ENCODE measurements around the gene INPP5A.
A peak's percentile ranks its signal among the peaks of the same experiment; 100 is the strongest.

INPP5A gene

DNA sequence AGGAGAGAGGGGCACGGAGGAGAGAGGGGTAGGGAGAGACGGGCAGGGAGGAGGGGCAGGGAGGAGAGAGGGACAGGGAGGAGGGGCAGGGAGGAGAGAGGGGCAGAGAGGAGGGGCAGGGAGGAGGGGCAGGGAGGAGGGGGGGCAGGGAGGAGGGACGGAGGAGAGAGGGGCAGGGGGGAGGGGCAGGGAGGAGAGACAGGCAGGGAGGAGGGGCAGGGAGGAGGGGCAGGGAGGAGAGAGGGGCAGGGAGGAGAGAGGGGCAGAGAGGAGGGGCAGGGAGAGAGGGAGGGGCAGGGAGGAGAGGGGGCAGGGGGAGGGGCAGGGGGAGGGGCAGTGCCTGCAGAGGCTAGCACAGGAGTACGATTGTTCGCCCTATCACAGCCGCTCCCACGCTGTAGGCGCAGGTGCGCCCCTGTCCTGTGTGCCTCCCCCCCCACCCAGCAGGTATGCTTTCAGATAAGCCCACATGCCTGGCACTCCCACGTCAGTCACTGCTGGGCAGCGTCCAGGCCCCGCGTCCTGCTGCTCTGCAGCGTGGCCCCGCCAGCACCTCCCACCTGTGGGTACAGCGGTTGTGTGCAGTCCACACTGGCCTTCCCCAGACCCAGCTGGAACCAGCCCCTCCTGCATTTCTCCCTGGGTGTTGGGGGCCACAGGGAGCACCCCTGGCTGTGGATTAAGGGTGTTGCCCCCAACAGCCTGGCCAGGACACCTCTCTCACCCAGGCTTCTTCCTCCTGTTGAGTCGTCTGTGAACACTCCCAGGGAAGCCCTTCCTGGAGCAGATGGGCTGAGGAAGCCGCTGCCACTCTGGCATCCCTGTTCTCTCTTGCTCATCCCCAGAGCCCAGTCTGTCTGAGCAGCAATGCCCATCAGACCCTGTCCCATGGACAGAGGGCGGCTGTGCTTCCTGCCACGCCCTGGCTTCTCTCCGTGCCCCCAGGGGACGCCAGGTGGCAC is 237.6 kb downstream of the INPP5A start:
- DNase-seq: peak in 4 of 10 donors; percentile 47 to 89 (median 72)
- intact Hi-C loops (cut with DNase I): loop anchor here (2.0 kb wide), 1 partner anchor 36 kb away; no protein-coding TSS in a partner anchor

DNA sequence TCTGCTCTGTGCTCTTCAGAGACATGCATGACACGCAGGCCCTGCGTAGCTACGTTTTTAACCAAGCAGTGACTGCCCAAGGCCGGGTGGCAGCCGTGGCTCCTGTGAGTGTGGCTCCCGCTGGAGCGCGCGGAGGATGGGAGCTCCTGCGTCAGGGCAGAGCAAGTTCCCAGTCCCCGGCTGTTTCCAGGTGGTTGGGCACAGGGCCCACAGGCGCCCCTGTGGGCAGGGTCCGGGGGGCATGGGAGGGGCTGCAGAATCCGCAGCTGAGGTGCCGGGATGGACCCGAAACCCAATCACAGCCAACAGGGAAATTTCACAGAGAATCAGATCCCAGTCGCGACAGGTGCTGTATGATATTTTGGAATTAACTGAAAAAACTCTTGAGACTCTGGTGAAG is 238.6 kb downstream of the INPP5A start:
- no peak for DNase-seq
- intact Hi-C loops (cut with DNase I): no loop called here

DNA sequence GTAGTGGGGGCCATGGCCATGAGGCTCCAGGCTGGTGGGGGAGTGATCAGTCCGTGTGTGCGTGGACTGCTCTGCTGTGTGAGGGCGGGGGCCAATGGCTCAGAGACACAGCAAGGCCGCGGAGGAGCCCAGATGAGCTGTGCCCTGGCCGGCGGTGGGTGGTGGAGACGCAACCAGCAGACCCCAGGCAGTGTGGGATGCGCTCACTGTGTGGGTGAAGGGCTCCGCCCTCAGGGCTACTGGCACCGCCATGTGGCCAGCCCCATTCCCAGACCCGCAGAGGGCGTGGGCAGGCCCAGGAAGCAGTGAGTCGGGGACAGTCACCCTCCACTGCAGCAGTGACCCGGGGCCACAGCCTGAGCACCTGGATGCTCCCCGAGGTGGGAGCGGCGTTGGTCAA is 239.2 kb downstream of the INPP5A start:
- intact Hi-C loops (cut with DNase I): no loop called here
- DNase-seq: no peak

DNA sequence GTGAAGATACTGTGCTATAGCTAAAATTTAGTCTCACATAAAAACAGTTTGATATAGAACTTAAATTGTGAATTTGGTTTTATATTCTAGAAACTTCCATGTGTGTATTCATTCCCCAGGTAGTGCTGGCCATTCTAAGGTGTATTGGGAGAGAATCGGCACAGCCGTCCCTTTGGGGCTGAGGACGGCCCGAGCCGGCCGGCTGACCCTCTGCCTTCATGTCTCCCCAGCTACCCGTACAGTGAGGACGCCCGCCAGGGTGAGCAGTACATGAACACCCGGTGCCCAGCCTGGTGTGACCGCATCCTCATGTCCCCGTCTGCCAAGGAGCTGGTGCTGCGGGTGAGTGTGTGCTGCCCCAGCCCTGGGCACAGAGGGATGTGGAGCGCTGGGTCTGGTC is 239.9 kb downstream of the INPP5A start:
- DNase-seq: no peak
- intact Hi-C loops (cut with DNase I): no loop called here

DNA sequence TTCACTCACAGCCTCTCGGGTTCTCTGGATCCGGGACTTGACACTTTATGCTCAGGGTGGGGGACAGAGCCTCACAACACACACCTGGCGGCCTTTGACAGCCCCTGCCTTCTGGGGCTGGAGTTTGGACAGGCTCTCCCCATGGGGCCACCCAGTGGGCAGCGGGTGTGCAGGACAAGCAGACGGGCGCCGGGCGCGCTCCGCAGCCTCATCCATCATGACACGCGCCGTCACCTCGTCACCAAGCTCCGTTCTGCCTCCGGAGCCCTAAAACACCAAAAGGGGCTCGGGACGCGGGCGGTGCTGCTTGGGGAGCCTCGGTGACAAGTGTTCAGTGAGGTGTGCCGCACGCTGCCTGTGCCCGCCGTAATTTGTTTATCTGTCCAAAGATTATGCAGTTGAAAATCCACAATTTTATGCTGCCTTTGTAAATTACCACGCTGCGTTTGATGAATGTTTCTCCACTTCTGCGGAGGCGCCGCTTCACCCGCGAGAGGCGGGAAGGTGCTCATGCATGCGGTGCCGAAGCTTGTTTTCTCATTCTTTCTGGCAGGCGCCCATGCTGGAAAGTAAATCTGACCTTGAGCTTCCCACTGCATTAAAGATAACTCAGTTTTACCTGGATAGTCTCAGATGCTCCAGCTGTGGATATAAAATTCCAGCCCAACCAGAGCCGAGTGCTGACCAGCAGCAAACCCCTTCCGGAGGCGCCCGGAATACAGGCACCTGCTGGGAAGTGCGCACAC is 242.1 kb downstream of the INPP5A start:
- intact Hi-C loops (cut with DNase I): no loop called here
- DNase-seq: no peak

DNA sequence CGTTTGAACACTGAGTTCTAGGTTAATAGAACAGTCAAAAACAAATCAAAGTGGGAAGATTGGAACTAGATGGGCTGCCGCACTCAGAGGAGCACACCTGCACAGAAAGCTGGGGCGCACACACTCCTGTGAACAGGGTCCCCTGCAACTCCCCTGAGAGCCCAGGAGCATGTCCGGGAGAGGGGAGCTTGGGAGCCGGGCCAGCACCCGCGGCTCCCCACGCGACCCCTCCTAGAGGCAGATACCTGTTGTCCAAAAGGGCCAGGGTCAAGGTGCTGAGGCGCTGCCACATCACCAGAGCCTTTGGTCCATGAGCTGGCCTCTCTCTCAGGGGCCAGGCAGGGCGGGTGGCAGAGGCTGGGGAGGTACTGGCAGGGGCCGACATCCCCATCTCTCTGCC is 242.8 kb downstream of the INPP5A start:
- intact Hi-C loops (cut with DNase I): no loop called here
- no peak for DNase-seq

DNA sequence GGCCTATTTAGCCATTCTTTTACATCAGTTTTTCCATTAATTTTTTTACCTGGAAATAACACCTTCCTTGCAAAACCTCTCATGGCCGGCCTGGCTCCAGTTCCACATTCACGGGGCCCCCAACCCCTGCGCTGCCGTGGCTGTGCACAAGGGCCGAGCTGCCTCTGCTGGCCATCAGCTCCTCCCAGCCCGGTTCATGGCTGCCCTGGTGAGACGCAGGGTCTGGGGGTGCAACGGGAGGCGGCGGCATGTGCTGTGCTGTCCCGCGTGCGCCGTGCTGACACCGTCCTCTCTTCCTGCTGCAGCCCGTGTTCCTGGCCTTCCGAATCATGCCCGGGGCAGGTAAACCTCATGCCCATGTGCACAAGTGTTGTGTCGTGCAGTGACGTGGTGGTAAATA is 244.0 kb downstream of the INPP5A start:
- intact Hi-C loops (cut with DNase I): no loop called here
- no peak for DNase-seq

DNA sequence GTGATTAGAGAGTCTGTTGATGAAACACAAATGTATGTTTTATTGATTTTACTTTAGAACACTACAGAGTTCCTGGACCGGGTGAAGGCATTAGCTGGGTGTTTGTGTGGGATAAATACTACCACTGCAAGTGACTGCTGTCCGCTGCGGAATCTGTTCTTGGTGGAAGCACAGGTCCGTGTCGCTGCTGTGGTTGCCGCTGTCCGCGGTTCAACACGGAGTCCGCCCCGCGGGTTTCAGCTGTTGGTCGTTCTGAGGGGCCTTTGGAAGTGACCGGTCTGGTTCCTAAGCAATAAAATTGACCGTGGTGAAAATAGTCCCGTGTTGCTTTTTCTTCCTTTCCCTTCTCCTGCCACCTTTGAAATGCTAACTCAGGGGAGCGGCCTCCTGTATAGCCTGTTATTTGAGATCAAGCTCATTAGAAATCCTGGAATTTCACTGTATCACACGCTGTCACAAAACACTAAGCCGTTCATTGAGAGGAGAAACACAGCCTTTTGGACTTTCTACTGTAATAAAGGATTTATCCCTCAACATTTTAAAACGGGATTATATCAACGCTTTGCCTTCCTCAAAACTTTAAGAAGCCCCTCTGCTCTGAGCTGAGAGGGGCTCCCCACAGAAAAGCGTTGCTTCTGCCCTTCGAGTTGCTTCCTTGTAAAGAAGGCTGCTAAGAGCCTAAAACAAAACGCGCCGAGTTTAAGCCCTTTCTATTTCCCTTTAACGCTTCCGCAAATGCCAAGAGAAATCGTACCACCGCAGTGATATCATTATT is 245.8 kb downstream of the INPP5A start:
- intact Hi-C loops (cut with DNase I): no loop called here
- no peak for DNase-seq

DNA sequence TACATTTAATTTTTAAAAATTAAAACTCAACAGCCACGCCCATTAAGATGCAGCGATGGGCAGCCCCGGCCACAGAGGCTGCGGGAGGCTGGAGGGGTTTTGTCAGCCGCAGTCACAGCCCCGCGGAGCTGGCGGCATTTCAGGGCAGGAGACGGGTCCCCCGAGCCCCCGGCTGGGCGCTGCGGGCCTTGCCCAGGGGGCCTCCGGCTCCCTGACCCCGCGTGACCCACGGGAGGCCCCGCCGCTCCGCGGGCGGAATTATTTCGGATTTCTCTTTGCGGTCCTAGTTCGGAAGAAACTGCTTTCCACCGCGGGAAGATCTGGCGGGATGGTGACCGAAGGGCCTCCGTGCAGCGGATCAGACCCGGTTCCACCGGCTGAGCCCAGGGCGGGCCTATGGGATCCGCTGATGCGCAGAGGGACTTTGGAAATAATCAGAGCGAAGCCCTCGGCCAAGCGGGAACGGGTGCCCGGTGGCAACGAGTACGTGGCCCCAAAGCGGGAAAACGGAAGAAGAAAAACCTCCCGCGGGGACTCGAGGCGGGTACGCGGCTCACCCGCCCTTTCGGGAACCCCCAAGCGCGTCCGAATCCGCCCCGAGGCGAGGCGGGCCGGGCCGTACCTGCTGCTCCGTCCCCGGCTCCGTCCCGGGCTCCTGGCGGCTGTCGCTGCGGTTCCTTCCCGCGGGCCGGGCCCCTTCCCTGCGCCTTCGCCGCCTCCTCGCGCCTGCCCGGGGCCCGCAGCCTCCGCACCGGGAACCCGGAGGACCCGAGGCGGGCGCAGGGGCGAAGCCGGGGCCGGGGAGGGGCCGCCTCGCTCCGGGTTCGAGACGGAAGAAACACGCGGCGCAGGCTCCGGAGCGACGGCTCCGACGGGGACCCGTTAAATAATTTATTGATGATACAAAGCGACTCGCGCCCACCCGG is 246.6 kb downstream of the INPP5A start:
- intact Hi-C loops (cut with DNase I): no loop called here
- no peak for DNase-seq

DNA sequence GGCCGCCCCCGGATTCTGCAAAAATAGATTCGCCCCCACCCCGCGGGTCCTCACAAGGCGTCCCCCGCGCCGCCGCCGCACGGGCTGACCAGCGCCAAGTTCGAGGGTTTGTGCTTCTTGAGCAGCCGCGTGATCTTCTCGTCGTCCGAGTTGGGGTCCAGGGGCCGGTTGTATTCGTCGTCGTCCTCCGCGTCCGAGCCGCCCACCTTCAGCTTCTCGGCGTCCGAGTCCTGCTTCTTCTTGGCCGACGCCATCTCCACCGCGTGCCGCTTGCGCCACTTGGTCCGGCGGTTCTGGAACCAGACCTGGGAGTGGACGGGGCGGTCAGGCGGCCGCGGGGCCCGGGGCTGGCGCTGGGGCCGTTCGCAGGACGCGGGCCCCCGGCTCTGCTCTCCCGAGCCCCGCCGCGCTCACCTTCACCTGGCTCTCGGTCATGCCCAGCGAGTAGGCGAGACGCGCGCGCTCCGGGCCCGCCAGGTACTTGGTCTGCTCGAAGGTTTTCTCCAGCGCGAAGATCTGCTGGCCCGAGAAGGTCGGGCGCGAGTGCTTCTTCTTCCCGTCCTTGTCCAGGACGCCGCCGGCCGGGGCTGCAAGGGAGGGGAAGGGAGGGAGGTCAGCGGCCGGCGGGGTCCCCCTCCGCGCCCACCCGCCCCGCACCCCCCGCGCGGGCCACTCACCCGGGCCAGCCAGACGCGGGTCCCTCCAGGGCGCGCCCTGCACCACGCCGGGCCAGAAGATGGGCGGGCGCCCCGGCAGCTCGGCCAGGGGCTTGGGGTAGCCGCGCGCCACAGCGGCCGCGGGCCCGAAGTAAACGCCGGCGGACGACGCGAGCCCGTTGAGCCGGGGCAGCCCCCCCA is 247.5 kb downstream of the INPP5A start:
- intact Hi-C loops (cut with DNase I): loop anchor here (5.0 kb wide), 1 partner anchor 48 kb away; no protein-coding TSS in a partner anchor
- no peak for DNase-seq

DNA sequence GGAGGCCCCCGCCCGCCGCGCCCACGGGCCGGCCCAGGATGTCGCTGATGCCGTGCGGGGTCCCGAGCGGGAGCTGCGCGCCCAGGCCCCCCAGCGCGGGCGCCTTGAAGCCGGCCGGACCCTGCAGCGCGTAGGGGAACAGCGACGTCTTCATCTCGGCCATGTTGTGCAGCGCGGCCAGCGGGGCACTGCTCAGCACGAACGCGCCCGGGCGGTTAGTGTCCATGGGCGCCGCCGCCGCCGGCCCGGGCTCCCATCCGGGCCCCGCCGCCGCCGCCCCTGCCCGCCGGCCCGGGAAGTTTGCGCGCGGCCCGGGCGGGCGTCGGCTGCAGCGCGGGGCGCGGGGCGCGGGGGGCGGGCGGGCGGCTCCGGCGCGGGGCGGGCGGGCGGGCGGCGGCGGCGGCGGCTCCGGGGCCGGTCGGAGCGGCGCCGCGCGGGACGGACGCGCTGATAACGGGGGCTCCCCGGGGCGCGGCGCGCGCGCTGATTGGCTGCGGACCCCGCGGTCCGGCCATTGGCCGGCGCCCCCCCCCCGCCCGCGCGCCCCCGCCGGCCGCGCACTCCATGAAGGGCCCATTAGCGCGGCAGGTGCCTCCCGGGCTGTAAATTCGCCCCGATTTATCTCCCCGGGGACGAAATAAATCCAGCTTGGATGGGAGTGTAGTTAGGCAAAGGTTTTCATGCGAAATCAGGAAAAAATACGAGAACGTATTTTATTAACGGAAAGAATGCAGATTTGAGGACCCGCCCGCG is 248.3 kb downstream of the INPP5A start, which contains the start of gene NKX6-2:
Gene NKX6-2 (minus strand): TSS at position 425 of the 753 bp plus-strand sequence. CDS start 199 bp downstream, at position 226.
- peak in 4 of 10 donors; percentile 29 to 82 (median 50) for DNase-seq
- intact Hi-C loops (cut with DNase I): loop anchor here (5.0 kb wide), 1 partner anchor 49 kb away; no protein-coding TSS in a partner anchor

DNA sequence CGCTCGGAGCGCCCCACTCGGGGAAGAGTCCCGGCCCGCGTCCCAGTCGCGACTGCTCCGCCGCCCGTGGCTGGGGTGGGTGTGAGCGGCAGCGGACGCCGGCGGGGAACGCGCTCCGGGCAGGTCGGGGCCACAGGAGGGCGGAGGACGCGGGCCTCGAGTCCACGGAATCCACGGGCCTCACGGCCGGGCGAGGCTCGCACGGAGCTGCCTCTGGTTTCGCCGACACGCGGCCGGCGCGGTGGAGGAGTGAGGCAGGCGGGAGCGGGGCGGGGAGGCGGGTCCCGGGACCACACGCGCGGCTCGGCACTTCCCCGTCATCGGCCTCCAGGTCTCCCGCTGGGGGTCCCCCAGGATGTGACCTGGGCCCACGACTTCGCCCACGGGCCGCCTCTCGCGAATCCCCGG is 248.9 kb downstream of the INPP5A start:
- intact Hi-C loops (cut with DNase I): loop anchor here (5.0 kb wide), 1 partner anchor 49 kb away; no protein-coding TSS in a partner anchor
- peak in 1 of 10 donors; percentile 43 for DNase-seq

DNA sequence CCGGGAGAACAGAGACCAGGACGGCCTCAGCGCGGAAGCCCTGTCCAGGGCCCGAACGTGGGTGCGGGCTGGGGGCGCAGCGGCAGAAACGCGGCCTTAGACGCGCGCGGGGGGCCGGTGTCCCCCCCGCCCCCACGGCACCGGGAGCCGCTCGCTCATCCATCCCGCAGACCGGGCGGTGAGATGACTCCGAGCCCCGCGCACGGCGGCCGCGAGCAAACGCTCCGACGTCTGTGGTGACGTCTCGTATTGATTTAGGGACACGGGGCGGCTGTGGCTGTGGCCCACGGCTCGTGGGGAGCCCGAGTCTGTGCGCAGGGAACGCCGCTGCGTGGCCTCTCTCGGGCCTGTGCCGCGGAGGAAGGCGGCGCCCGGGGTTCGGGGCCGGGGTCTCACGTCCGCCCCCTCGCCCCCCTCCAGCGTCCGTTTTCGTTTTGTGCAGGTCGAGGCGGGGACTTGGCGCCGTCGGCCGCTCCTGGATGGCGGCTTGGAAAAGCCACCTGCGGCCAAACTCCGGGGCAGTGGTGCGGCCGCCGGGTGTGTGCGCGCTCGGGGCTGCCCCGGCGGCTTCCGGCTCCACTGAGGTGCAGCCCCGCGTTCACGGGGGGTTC is 249.4 kb downstream of the INPP5A start:
- intact Hi-C loops (cut with DNase I): loop anchor here (5.0 kb wide), 1 partner anchor 50 kb away; no protein-coding TSS in a partner anchor
- DNase-seq: peak in 1 of 10 donors; percentile 51

DNA sequence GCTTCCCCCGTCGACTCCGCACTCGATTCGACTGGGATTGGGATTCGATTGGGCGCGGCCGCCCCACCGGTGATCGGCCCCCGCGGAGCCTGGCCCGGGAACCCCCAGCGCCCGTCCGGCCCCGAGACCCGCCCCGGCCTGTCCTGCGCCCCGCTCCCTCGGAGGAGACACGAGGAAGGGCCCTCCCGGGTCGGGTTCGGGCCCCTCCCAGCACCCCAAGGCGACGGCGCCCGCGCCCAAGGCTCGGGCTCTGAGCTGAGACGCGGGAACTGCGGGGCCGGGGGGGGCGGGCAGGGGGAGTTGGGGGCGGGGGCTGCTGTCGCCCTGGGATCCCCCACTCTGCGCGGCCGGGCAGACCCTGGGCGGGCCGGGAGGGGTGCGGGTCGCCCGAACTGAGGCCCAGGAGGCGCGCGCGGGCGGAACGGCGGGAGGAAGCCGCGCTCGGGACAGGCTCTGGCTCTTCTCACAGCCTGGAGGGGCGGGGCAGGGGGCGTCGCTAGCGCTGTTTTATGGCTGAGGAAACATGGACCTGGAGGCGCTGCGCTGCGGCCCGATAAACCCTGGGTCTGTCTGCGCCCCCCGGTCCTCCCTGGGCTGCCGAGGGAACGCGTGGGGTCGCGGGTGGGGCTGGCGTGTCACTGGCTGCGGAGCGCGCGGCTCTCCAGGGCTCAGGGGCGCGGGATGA is 250.1 kb downstream of the INPP5A start:
- intact Hi-C loops (cut with DNase I): loop anchor here (1.0 to 5.0 kb wide), 2 partner anchors 50 to 133 kb away; no protein-coding TSS in a partner anchor
- DNase-seq: peak in 1 of 10 donors; percentile 60

DNA sequence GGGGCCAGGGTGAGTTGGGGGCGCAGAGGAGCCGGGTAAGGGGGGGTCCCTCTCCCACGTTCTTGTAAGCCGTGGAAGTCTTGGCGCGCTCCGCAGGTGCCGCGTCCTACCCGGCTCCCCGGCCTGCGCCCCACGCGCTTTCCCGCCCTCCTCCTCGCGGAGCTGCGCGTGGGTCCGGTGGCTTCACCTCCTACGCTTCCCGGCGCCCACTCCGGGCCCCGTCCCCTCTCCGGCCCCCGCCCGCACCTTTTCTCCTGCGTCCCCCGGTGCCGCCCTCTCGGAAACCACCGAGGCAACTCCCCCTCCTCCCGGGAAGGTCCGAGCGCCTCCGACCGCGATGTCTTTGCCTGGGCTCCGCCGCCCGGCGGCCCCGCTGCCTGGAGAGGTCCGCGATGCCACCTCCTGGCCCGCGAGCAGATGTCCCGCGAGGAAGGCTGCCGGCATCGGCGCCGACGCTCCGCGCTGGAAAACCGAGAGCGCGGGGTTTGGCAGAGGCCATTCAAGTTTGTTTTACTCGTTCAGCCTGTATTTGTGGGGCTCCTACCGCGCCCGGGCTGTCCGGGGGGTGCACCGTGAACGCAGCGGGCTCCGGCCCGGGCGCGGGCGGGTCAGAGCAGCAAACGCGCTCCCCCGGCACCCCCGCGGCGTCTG is 250.7 kb downstream of the INPP5A start:
- intact Hi-C loops (cut with DNase I): loop anchor here (1.0 to 5.0 kb wide), 2 partner anchors 51 to 134 kb away; no protein-coding TSS in a partner anchor
- peak in 6 of 10 donors; percentile 49 to 95 (median 70) for DNase-seq

DNA sequence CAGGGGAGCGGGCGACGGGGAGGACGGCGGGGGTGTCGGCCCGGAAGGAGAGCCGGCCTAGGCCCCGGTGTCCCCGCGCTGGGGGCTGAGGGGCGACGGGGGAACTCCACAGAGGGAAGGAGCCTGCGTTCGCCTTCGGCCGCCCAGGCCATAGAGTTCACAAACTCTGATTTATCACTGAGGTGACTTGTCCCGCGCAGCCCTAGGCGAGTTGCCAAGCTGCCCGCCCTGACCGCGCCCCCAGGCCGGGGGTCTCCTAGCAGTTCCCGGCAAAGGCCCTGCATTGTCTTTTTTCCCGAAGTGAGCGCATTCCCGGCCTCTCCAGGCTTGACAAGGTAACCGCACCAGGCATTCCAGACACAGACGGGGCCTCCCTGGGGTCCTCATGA is 251.2 kb downstream of the INPP5A start:
- no peak for DNase-seq
- intact Hi-C loops (cut with DNase I): loop anchor here (1.0 to 5.0 kb wide), 2 partner anchors 52 to 135 kb away; no protein-coding TSS in a partner anchor
